IPS DF 4.7 (cell line): ENCODE data around the gene C10orf90.

Source experiments
- DNase-seq: peaks from one replicate; pipeline ENCODE4 v3.0.0-alpha.2; 2013; ENCODE audit warnings: low spot score; ENCODE audit errors: extremely low read depth

C10orf90 gene

GRCh38 chr10:126674741-126675515 is 4.4 kb upstream of the C10orf90 start:
- DNase-seq: no peak

DNA sequence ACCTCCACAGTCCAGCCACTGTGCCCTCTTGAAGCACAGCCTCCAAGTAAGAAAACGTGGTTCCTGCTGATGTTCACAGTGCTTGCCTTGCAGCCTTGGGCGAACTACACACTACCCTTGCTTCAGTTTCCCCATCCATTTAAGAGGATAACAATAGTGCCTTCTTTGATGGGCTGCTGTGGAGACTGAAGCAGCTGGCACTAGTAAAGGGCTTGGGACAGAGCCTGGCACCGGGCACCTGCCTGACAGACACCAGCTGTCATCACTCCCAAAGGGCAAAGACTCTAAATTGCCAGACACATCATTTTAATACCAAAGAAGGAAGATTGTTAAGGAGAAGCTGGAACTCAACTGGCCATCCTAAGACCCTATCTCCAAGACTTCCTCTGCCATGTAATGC is 3.1 kb upstream of the C10orf90 start:
- DNase-seq: no peak

DNA sequence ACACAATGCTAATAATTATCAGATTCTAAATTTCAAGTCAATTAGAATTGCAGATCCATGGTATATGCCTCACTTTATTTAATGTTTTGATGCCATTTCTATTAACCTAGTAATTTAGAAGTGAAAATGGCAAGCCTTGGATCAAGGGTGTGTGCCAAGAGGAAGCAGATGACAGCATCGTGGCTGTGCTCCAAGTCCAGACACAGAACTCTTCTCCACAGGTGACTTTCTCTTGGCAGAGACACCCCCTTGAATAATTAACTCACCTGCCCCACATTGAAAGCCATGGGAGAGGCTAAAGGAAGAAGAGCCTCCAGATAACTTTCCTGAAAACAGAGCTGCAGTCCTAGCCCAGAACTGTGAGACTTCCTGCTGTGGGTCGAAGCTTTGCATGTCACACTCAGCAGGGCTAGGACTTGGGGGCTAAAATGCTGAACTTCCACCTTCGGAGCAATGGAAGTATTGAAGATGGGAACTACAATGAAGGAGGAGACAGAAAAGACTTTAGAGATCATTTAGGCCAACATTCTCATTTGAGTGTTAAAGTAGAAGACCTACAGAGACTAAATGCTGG is 996 bp upstream of the C10orf90 start:
- DNase-seq: no peak

- DNase-seq: no peak
These were observed 385 bp upstream of the C10orf90 start for GRCh38 chr10:126670895-126671261.

- no peak for DNase-seq
These were observed 1.3 kb downstream of the C10orf90 start for GRCh38 chr10:126669168-126669567.

DNA sequence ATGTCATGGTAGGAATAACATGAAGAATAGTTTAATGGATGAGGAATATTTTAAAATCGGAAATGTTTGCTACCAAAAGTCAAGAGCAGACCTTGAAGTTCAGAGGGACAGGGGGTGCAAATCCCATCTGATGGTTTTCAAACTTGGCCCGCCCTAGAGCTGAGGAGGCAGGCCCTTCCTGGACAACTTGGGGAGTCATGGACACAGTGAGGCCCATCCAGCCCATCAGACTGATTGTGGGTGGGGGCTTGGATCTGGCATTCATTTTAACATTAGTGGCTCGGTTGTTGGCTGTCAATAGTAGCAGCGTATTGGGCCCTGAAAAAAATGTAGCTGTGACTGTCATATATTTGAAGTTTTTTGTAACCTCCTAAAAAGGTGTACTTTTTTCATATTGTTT is 2.0 kb downstream of the C10orf90 start:
- no peak for DNase-seq

- no peak for DNase-seq
These were observed 2.9 kb downstream of the C10orf90 start for GRCh38 chr10:126667568-126667967.

DNA sequence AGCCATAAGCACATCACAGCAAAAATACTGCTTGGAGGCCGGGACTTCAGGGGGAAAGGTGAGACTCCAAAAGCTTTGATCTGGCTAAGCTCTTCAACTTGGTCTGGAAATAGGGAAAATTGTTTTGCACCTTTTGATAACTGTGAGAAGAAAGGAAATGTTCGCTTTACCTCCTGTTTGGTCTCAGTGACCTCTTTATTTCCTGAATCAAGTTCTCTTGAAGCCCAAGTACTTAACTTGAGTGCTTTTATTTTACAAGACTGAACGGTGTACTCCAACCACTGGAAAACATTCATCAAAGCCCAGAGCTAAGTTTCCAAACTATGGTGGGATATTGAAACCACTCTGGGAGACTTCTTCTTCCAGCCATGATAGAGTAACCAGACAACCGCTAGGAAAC is 5.3 kb downstream of the C10orf90 start:
- DNase-seq: no peak

GRCh38 chr10:126663880-126664279 is 6.6 kb downstream of the C10orf90 start:
- DNase-seq: no peak

DNA sequence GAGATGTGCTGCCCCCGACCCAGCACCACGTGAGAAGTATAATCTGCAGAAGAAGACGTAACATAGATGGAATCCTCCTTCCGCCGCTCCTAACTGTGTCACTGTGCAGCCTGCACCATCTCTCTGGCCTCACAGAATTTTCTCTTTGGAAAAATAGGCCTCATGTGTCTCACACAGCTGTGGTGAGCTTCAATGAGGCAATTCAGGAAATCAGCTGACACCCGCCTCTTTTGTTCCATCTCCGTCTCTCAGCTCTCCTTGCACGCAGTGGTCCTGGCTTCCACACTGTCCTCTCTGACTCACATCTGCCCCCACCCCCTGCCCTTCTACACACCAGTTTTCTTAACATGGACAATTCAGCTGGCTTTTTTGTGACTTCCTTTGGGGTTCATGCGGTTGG is 7.2 kb downstream of the C10orf90 start:
- no peak for DNase-seq

DNA sequence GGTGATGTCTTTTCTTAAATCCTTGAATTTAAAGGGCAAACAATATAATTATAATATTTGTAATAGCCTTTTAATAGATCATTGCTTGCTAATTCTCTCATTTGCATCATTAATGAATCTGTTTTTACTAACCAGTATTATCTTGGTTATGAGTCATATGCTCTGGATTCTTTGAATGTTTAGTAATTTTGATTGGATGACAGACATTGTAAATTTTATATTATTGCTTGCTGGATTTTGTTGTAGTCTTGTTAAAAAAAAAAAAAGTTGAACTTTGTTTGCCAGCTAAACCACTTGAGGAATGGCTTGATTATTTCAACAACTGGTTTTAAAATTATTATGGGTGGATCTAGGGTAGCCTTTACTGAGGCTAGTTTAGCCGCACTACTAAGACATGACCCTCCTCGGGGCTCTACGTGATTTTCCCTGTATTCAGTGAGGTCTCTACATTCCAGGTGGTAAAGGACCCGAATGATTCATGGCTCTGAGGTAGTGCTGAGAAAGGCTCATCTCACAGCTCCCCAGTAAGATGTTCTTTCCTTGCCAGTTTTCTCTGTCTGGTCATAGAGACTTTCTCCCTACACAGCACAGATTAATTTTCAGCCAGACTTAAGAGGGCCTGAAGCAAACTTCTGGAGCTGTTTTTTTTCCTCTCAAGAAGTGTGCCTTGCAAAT is 8.5 kb downstream of the C10orf90 start:
- DNase-seq: no peak

GRCh38 chr10:126661356-126661755 is 9.1 kb downstream of the C10orf90 start:
- no peak for DNase-seq

GRCh38 chr10:126659750-126660149 is 10.7 kb downstream of the C10orf90 start:
- DNase-seq: no peak

DNA sequence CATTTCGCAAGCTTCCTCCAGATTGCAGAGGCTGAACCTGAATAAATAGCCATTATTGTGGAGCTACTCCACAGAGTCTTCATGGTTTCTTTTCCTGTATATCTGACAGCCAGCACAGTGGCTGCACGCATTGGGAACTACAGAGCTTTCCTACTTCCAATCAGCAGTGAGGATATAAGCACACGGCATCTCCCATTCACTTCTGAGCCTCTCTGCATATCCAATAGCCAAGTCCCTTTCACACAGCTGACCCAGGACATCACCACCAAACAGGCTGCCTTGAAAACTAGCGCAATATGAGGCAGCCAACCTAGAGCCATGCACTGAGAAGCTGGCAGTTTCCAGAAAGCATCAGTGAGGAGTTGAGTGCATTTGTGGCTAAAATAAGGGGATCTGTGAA is 11.6 kb downstream of the C10orf90 start:
- DNase-seq: no peak

GRCh38 chr10:126654579-126654978 is 15.9 kb downstream of the C10orf90 start:
- no peak for DNase-seq

DNA sequence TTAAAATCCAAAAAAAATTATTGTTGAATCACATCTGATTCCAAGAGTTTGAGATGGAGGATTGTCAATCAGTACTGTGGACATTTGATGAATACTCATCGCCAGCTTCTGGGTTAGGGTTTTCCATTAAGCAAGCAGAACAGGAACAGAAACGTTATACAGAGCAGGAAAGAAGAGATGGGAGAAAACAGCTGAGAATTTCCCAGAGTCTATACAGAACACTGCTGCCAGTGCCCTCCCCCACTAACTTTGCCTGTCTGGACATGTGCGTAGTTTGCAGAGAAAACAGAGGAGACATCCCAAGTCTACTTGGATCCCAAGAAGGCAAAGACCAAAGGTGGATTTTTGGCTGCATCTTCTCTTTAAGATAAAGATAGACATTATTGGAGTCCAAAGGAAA is 19.0 kb downstream of the C10orf90 start:
- no peak for DNase-seq

DNA sequence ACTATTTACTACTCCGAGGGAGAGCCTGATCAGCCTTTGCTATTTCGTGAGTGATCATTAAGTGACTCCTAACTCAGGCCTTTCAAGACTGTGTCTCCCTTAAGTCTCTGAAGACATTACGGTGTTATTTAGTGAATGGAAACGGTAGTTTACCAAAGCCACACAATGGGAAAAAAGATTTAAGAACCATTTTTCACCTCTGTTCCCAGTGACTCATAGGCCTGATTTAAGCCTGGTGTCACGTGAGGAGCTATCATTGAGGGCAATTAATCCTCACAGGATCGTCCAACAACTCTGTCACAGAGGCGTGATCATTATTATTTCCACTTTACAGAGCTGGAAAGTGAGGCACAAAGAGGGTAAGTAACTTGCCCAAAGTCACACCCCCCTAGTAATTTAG is 20.3 kb downstream of the C10orf90 start:
- no peak for DNase-seq

- no peak for DNase-seq
These were observed 23.4 kb downstream of the C10orf90 start for GRCh38 chr10:126647116-126647515.

DNA sequence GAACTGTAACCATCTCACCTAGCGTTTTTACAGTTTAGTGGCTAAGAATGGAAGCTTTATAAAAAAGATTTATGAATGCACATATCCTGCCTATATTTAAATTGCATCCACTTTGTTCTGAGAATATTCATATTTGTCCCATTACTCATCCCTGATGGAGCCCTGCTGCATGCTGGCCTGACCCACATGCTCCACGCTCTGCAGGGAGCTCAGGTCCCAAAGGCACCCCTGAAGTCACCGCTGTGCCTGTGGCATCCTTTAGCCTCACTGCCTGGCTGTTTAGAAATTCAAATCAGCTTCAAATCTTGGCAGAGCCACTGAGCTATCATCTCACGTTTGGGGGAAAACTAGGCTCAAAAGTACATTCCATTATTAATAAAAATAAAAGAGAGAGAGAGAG is 24.4 kb downstream of the C10orf90 start:
- no peak for DNase-seq

- DNase-seq: no peak
These were observed 30.1 kb downstream of the C10orf90 start for GRCh38 chr10:126640401-126640800.

- no peak for DNase-seq
These were observed 31.4 kb downstream of the C10orf90 start for GRCh38 chr10:126639084-126639483.

DNA sequence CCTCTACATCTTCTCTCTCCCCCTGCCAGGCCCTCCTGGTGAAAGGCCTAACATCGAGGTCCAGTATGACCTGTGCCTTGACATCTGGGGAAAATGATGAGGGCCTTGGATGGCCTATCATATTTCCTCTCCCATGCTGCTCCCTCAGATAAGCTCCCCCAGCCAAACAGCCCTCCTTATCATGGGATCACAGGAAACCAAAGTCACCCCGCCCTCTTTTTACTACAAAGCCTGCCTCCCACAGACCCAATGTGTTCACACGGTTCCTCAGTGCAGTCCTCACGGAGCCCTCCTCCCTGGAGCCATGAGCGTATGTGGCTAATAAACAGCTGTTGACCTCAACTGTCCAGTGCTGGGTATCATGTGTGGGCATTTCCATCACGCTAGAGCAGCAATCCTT is 32.0 kb downstream of the C10orf90 start:
- no peak for DNase-seq

- no peak for DNase-seq
These were observed 33.0 kb downstream of the C10orf90 start for GRCh38 chr10:126637501-126637900.
